Left lobe of liver (tissue), 1 donor: ENCODE data around the gene KLHDC8B. TPM values are rescaled to one million over a fixed set of nuclear protein-coding genes. Genes with fewer than 3 reads are reported as not detected.

Source experiments
- total RNA-seq: library from RNA; stranded (reverse); gene quantifications from one replicate; pipeline ENCODE4 v1.2.1, GENCODE V29; 2021
- donor health status: DM: no; HTN: yes; CAD: no.

Gene KLHDC8B
- total RNA-seq, 1 donor from 2014 or later: 14.0 TPM

Other genes starting within 250 kb of the KLHDC8B start
- 13.7 TPM for gene P4HTM, start 181.4 kb upstream of the KLHDC8B start, total RNA-seq
- 79.5 TPM for gene WDR6, start 164.2 kb upstream of the KLHDC8B start, total RNA-seq
- 8.6 TPM for gene DALRD3, start 153.0 kb upstream of the KLHDC8B start, total RNA-seq
- 44.2 TPM for gene NDUFAF3, start 149.5 kb upstream of the KLHDC8B start, total RNA-seq
- 38.6 TPM for gene IMPDH2, start 142.2 kb upstream of the KLHDC8B start, total RNA-seq
- 33.4 TPM for gene QRICH1, start 77.5 kb upstream of the KLHDC8B start, total RNA-seq
- 105 TPM for gene QARS1, start 66.8 kb upstream of the KLHDC8B start, total RNA-seq
- 37.1 TPM for gene USP19, start 50.8 kb upstream of the KLHDC8B start, total RNA-seq
- 172 TPM for gene LAMB2, start 38.5 kb upstream of the KLHDC8B start, total RNA-seq
- 9.2 TPM for gene CCDC71, start 5.3 kb upstream of the KLHDC8B start, total RNA-seq
- 1.9 TPM for gene C3orf62, start 105.6 kb downstream of the KLHDC8B start, total RNA-seq
- gene USP4, start 168.5 kb downstream of the KLHDC8B start, total RNA-seq: 19.7 TPM
- 272 TPM for gene GPX1, start 186.8 kb downstream of the KLHDC8B start, total RNA-seq
- 155 TPM for gene RHOA, start 240.4 kb downstream of the KLHDC8B start, total RNA-seq
- 23.4 TPM for gene TCTA, start 240.8 kb downstream of the KLHDC8B start, total RNA-seq